OCI-LY3 (cell line): ENCODE data around the gene HLA-DMB.

ENCODE experiments used
- H2AFZ ChIP-seq: fragments of 200-600, 300-600 bp; shearing (Covaris generic); 2 replicates; pipeline ENCODE4 v1.6.0; 2014; ENCODE audit warnings: antibody characterized with exemption, low read depth, low read length
- H3K27ac ChIP-seq: fragments of 200-600, 300-600 bp; sonication (generic); 2 replicates; pipeline ENCODE4 v1.5.1; 2014; ENCODE audit warnings: mild to moderate bottlenecking, low read length, moderate library complexity, mixed read lengths
- H3K27me3 ChIP-seq: fragments of 200-600, 300-600 bp; sonication (generic); 2 replicates; pipeline ENCODE4 v1.6.1; 2014; ENCODE audit warnings: low read depth, low read length, mixed read lengths
- H3K36me3 ChIP-seq: fragments of 200-600, 300-600 bp; sonication (generic); replicated peaks from 2 replicates; pipeline ENCODE3; 2014; ENCODE audit warnings: low read depth, low read length, mixed read lengths
- H3K4me1 ChIP-seq: fragments of 300-600, 200-600 bp; sonication (generic); 2 replicates; pipeline ENCODE4 v1.6.1; 2014; ENCODE audit warnings: low read length, mixed read lengths
- H3K4me2 ChIP-seq: fragments of 200-600, 300-600 bp; sonication (generic); 2 replicates; pipeline ENCODE4 v1.6.1; 2014; ENCODE audit warnings: low read length, mixed read lengths
- H3K4me3 ChIP-seq: fragments of 300-600, 200-600 bp; sonication (generic); 2 replicates; pipeline ENCODE4 v1.5.1; 2014; ENCODE audit warnings: antibody characterized with exemption, mild to moderate bottlenecking, low read length, moderate library complexity
- H3K79me2 ChIP-seq: fragments of 300-600, 200-600 bp; shearing (Covaris generic); 2 replicates; pipeline ENCODE4 v1.6.1; 2014; ENCODE audit warnings: mild to moderate bottlenecking, low read length, mixed read lengths
- H3K9ac ChIP-seq: fragments of 300-600, 200-600 bp; shearing (Covaris generic); 2 replicates; pipeline ENCODE4 v1.6.0; 2014; ENCODE audit warnings: mild to moderate bottlenecking, low read length, moderate library complexity
- H3K9me3 ChIP-seq: fragments of 200-600, 300-600 bp; shearing (Covaris generic); 2 replicates; pipeline ENCODE4 v1.6.1; 2014; ENCODE audit warnings: low read length, mixed read lengths; ENCODE audit not compliant: insufficient read depth
- H4K20me1 ChIP-seq: fragments of 200-600, 300-600 bp; sonication (generic); 2 replicates; pipeline ENCODE4 v1.6.1; 2016; ENCODE audit warnings: low read length, mixed read lengths; ENCODE audit not compliant: insufficient read depth
- EZH2phosphoT487 ChIP-seq: fragments of 200-600 bp; shearing (Covaris generic); IDR thresholded peaks from 2 replicates; pipeline ENCODE4 v1.6.1; 2018; ENCODE audit warnings: antibody characterized with exemption, mixed run types, low read depth
- TF ChIP-seq, protein P1 (sequence below): fragments of 200-600, 300-600 bp; sonication (generic); IDR thresholded peaks from 2 replicates; pipeline ENCODE4 v1.5.1; 2014; ENCODE audit warnings: antibody characterized with exemption, low read length, low read depth

The HLA-DMB gene

DNA sequence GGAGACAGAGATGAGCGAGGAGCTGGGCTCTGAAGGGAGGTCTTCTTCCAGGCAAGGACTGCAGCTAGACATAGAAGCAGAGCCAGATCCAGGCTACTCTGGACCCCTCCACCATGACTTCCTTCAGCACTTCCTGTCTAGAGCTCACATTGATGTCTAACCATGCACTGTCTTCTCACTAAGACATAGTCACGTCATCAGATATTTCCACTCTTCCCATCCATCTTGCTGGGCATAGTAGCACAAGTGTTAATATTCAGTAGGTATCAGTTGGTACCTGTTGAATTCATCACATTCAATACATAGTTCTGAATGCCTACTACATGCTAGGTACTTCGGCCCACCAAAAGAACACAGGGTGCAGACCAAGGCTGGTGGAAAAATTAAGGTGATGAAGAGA lies 9.2 kb upstream of the HLA-DMB start:
- TF ChIP-seq, protein P1, sequence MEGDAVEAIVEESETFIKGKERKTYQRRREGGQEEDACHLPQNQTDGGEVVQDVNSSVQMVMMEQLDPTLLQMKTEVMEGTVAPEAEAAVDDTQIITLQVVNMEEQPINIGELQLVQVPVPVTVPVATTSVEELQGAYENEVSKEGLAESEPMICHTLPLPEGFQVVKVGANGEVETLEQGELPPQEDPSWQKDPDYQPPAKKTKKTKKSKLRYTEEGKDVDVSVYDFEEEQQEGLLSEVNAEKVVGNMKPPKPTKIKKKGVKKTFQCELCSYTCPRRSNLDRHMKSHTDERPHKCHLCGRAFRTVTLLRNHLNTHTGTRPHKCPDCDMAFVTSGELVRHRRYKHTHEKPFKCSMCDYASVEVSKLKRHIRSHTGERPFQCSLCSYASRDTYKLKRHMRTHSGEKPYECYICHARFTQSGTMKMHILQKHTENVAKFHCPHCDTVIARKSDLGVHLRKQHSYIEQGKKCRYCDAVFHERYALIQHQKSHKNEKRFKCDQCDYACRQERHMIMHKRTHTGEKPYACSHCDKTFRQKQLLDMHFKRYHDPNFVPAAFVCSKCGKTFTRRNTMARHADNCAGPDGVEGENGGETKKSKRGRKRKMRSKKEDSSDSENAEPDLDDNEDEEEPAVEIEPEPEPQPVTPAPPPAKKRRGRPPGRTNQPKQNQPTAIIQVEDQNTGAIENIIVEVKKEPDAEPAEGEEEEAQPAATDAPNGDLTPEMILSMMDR: no peak
- no peak for TF ChIP-seq EZH2phosphoT487
- H3K27me3 ChIP-seq: no peaks in the 10 kb centered on the region

DNA sequence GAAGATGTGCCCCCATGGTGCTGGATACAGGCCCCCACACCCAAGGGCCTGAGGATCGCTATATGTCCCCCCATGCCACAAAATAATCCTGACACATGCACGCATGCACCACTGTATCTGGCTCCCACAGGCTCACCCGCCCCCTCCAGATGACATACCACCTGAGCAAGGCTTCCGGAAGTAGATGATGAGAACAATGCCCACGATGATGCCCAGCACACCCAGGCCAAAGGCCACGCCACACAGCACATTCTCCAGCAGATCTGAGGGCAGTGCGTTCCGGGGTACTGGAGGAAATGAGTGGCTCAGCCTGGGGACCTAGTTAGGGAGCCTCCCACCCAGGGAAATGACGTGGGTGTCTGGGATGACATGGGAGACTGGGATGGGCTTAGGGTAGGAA lies 8.3 kb upstream of the HLA-DMB start:
- Histone ChIP-seq H3K27ac (peak overlapping the region; percentile 61; the same call in 1 of the 2 replicates), H2AFZ (no peak overlapping the region), H3K9ac (peak overlapping the region; percentile 29; the same call in 1 of the 2 replicates), H3K4me2 (peak overlapping the region; percentile 72), H3K4me1 (peaks cover 73% of the 10 kb centered on the region), H4K20me1 (0 out of 2 replicates have a peak, but pooled peaks cover 9% of the 10 kb centered on the region), H3K4me3 (peak overlapping the region; percentile 44; the same call in 1 of the 2 replicates), H3K9me3 (peaks cover 3% of the 10 kb centered on the region; the same call in 1 of the 2 replicates), H3K79me2 (peaks cover 58% of the 10 kb centered on the region), H3K36me3 (peaks cover 24% of the 10 kb centered on the region), H3K27me3 (no peaks in the 10 kb centered on the region)
- no peak for TF ChIP-seq EZH2phosphoT487
- TF ChIP-seq, protein P1: no peak

More for the DNA sequence above, 9.2 kb upstream of the HLA-DMB start:
- Histone ChIP-seq H2AFZ (no peak overlapping the region), H3K9ac (no peak overlapping the region), H3K4me2 (no peak overlapping the region), H4K20me1 (0 out of 2 replicates have a peak, but pooled peaks cover 9% of the 10 kb centered on the region), H3K4me1 (peaks cover 77% of the 10 kb centered on the region), H3K36me3 (peaks cover 24% of the 10 kb centered on the region), H3K9me3 (peaks cover 3% of the 10 kb centered on the region; the same call in 1 of the 2 replicates), H3K27ac (no peak overlapping the region), H3K4me3 (no peak overlapping the region), H3K79me2 (peaks cover 64% of the 10 kb centered on the region)

DNA sequence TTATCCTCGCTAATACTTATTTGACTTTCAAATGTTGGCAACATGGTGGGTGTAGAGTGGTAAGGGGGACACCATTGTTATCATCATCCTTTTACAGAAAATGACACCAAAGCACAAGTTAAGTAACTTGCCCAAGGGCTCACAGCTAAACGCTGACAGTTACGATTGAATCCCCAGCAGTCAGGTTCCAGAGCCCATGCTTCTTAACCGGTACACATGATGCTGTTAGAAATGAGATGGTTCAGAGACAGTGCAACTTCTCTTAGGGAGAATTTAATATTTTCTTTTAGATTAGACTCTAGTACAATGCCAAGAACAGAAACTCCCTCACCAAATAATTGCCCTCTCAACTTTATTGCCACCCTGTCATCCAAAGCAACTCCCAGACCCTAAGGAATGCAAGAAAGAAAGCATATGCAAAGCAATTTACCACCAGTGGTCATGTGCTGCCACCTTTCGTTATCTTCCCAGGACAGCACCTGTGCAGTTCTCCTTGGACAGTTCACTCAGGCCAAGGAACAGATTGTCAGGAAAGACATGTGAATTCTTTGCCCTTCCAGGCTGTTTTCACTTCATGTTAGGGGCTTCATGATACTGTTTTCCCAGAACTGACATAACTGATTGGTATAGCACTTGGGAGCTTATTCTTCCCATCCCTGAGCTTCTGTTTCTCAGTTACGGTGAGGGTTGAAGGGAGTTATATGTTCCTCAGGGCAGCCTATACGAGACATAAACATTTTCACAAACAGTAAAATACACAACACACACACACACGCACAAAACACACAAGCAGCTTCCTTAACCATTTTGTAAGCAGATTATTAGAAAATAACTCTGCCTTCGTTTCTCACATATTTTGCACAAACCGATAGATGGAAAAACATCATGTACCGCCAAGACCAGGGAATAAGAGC lies 7.0 kb upstream of the HLA-DMB start:
- H3K4me1 ChIP-seq: peaks cover 75% of the 10 kb centered on the region
- H3K9me3 ChIP-seq: peaks cover 3% of the 10 kb centered on the region; the same call in 1 of the 2 replicates
- H3K36me3 ChIP-seq: peaks cover 24% of the 10 kb centered on the region
- H3K27ac ChIP-seq: peak overlapping the region; percentile 61
- no peak overlapping the region for H2AFZ ChIP-seq
- no peaks in the 10 kb centered on the region for H3K27me3 ChIP-seq
- peaks cover 58% of the 10 kb centered on the region for H3K79me2 ChIP-seq
- H3K9ac ChIP-seq: peak overlapping the region; percentile 29; the same call in 1 of the 2 replicates
- peak overlapping the region; percentile 44 for H3K4me3 ChIP-seq
- peak overlapping the region; percentile 72 for H3K4me2 ChIP-seq
- TF ChIP-seq EZH2phosphoT487: no peak
- TF ChIP-seq, protein P1: peak; percentile 71
- H4K20me1 ChIP-seq: 0 out of 2 replicates have a peak, but pooled peaks cover 9% of the 10 kb centered on the region

- Histone ChIP-seq H3K27ac (no peak overlapping the region), H3K4me2 (peak overlapping the region; percentile 72; the same call in 1 of the 2 replicates), H3K9me3 (peaks cover 3% of the 10 kb centered on the region; the same call in 1 of the 2 replicates), H3K4me1 (peaks cover 79% of the 10 kb centered on the region), H3K79me2 (peaks cover 51% of the 10 kb centered on the region), H2AFZ (no peak overlapping the region), H3K4me3 (no peak overlapping the region), H3K9ac (no peak overlapping the region), H3K27me3 (no peaks in the 10 kb centered on the region), H4K20me1 (0 out of 2 replicates have a peak, but pooled peaks cover 9% of the 10 kb centered on the region), H3K36me3 (peaks cover 24% of the 10 kb centered on the region)
- TF ChIP-seq, protein P1: no peak
- no peak for TF ChIP-seq EZH2phosphoT487
These were observed 6.1 kb upstream of the HLA-DMB start for GRCh38 chr6:32946893-32947292.
